GM12878 (cell line): ENCODE data around the gene SP2. TPM values are rescaled to one million over a fixed set of nuclear protein-coding genes. Genes with fewer than 3 reads are reported as not detected.

Source experiments
- ATAC-seq: fragments of 200-7000 bp; cut with Tn5 transposase; 3 replicates; pipeline ENCODE4 v1.9.1; 2020; ENCODE audit warnings: mild to moderate bottlenecking, moderate library complexity
- BruUV-seq: library from RNA; stranded (reverse); fragments of 400-500 nt; replicated peaks from 2 replicates; lab custom pipeline; 2021; lab: Mats Ljungman, UMichigan
- CTCF ChIA-PET: fragments of 300-600 bp; sonication (Branson Sonifier 250); formaldehyde crosslinking; extraction: SDS; loops from one replicate; lab custom pipeline; 2021; ENCODE audit warnings: inconsistent platforms; lab: Yijun Ruan, JAX
- POLR2A ChIA-PET: fragments of 350-600 bp; formaldehyde crosslinking; extraction: SDS; loops from one replicate; lab custom pipeline; 2021; ENCODE audit warnings: inconsistent platforms; lab: Charles Lee
- RAD21 ChIA-PET: fragments of 300-600 bp; sonication (Branson Sonifier 250); formaldehyde crosslinking; loops from one replicate; lab custom pipeline; 2023; ENCODE audit warnings: antibody characterized with exemption; ENCODE audit not compliant: unreplicated experiment; lab: Charles Lee
- SMC1A ChIA-PET: fragments of 300-600 bp; sonication (Branson Sonifier 250); formaldehyde crosslinking; loops from one replicate; lab custom pipeline; 2023; ENCODE audit not compliant: unreplicated experiment, uncharacterized antibody; lab: Charles Lee
- DNase-seq: peaks from one replicate; pipeline ENCODE4 v3.0.0-alpha.2; 2011; ENCODE audit warnings: low read depth, low spot score
- FAIRE-seq: peaks from 3 replicates; lab custom pipeline; 2011; peaks lifted over from hg19 to GRCh38; lab: Jason Lieb, UNC
- H2AFZ ChIP-seq: 2 replicates; pipeline ENCODE4 v1.6.0; 2011; ENCODE audit warnings: low read depth, low read length, control low read depth; ENCODE audit not compliant: control insufficient read depth
- H3K27ac ChIP-seq: 2 replicates; pipeline ENCODE4 v1.5.1; 2011; ENCODE audit warnings: control low read depth; ENCODE audit not compliant: control insufficient read depth, insufficient read depth
- H3K27me3 ChIP-seq, 2 experiments: replicated peaks in 1 of 2; 2 replicates each; pipeline versions ENCODE4 v1.6.0 to v1.6.1; 2011; ENCODE audit warnings: low read length in 1 of 2; ENCODE audit not compliant: control insufficient read depth in 2 of 2, insufficient read depth in 2 of 2
- H3K36me3 ChIP-seq, 2 experiments: 2 replicates each; pipeline ENCODE4 v1.5.1; 2011; ENCODE audit warnings: low read length in 1 of 2; ENCODE audit not compliant: control insufficient read depth in 2 of 2, insufficient read depth in 2 of 2
- H3K4me1 ChIP-seq: 2 replicates; pipeline ENCODE4 v1.6.1; 2011; ENCODE audit warnings: mild to moderate bottlenecking, low read length, moderate library complexity, mixed read lengths; ENCODE audit not compliant: control insufficient read depth, insufficient read depth
- H3K4me2 ChIP-seq: 2 replicates; pipeline ENCODE4 v1.6.0; 2011; ENCODE audit warnings: control low read depth; ENCODE audit not compliant: control insufficient read depth, insufficient read depth
- H3K4me3 ChIP-seq: fragments of 200-600 bp; sonication (generic); 2 replicates; pipeline ENCODE4 v1.5.1; 2016
- H3K79me2 ChIP-seq: 2 replicates; pipeline ENCODE4 v1.6.0; 2011; ENCODE audit warnings: low read length; ENCODE audit not compliant: control insufficient read depth, insufficient read depth
- H3K9ac ChIP-seq: 2 replicates; pipeline ENCODE4 v1.8.0; 2011; ENCODE audit warnings: low read length, control low read depth, mixed read lengths; ENCODE audit not compliant: control insufficient read depth, insufficient read depth
- H3K9me3 ChIP-seq: replicated peaks from 3 replicates; pipeline ENCODE4 v1.5.1; 2011; ENCODE audit warnings: mild to moderate bottlenecking, low read length; ENCODE audit not compliant: control insufficient read depth, insufficient read depth
- H4K20me1 ChIP-seq: 2 replicates; pipeline ENCODE4 v1.6.0; 2011; ENCODE audit not compliant: control insufficient read depth, insufficient read depth
- BACH1 ChIP-seq: fragments of 450-650 bp; IDR thresholded peaks from 2 replicates; pipeline ENCODE4 v1.6.1; 2017; ENCODE audit warnings: mild to moderate bottlenecking, borderline replicate concordance
- CBX5 ChIP-seq: sonication (generic); IDR thresholded peaks from 2 replicates; pipeline ENCODE4 v1.6.1; 2016; ENCODE audit warnings: low read depth, moderate library complexity, mild to moderate bottlenecking, inconsistent platforms
- CTCF ChIP-seq, 3 experiments: IDR thresholded peaks in 2 of 3; conservative IDR thresholded peaks in 1 of 3; 2 replicates each; pipeline ENCODE4 v1.5.1; 2011; ENCODE audit warnings: low read depth in 3 of 3, low read length in 3 of 3, mild to moderate bottlenecking in 3 of 3, control low read depth in 2 of 3, moderate library complexity in 2 of 3, inconsistent platforms in 1 of 3, mixed read lengths in 1 of 3; ENCODE audit not compliant: control insufficient read depth in 2 of 3, insufficient read depth in 1 of 3; ENCODE audit errors: extremely low read depth in 1 of 3
- EZH2 ChIP-seq: IDR thresholded peaks from 2 replicates; pipeline ENCODE4 v1.6.1; 2012; ENCODE audit warnings: low read depth, mild to moderate bottlenecking, control low read depth, inconsistent platforms, low read length, borderline replicate concordance; ENCODE audit not compliant: control insufficient read depth
- HDGF ChIP-seq: fragments of 450-650 bp; IDR thresholded peaks from 2 replicates; pipeline ENCODE4 v1.6.1; 2016; ENCODE audit warnings: antibody characterized with exemption
- MTA2 ChIP-seq: fragments of 450-650 bp; IDR thresholded peaks from 2 replicates; pipeline ENCODE4 v1.6.1; 2016; ENCODE audit warnings: low read depth, mild to moderate bottlenecking, moderate library complexity
- NFYA ChIP-seq: IDR thresholded peaks from 2 replicates; pipeline ENCODE4 v1.6.1; 2011; ENCODE audit warnings: low read depth, mild to moderate bottlenecking, low read length, improper control_type of control experiment, borderline replicate concordance
- SMAD1 ChIP-seq: fragments of 450-650 bp; IDR thresholded peaks from 2 replicates; pipeline ENCODE4 v1.6.1; 2018; ENCODE audit warnings: mild to moderate bottlenecking, low read depth; ENCODE audit not compliant: partially characterized antibody
- YY1 ChIP-seq: IDR thresholded peaks from 2 replicates; pipeline ENCODE4 v1.6.1; 2011; ENCODE audit warnings: low read depth, mild to moderate bottlenecking, low read length
- ZNF207 ChIP-seq: fragments of 450-650 bp; IDR thresholded peaks from 2 replicates; pipeline ENCODE4 v1.6.1; 2014; ENCODE audit warnings: antibody characterized with exemption, mild to moderate bottlenecking, borderline replicate concordance
- ZNF687 ChIP-seq: fragments of 450-650 bp; IDR thresholded peaks from 2 replicates; pipeline ENCODE4 v1.6.1; 2017; ENCODE audit warnings: mild to moderate bottlenecking, moderate library complexity
- WGBS: methylation state at CpG from one replicate; pipeline ENCODE4 v1.1.6; 2016; ENCODE audit warnings: low lambda C conversion rate; ENCODE audit not compliant: insufficient replicate concordance, insufficient coverage; ENCODE audit errors: missing lambda C conversion rate; 5-methylcytosine and 5-hydroxymethylcytosine counted together
- in situ Hi-C: fragments of 300-500 bp; cut with MboI; formaldehyde crosslinking; loops from 9 replicates; pipeline ENCODE4 v1.14.3; 2018; ENCODE audit warnings: mixed read lengths
- intact Hi-C: fragments of 100-400 bp; cut with micrococcal nuclease; formaldehyde crosslinking; loops from one replicate; pipeline ENCODE4 v1.14.2; 2022; ENCODE audit not compliant: unreplicated experiment
- polyA plus RNA-seq, 11 experiments: library from polyadenylated mRNA; depleted of rRNA in 4 of 11; unstranded in 6 of 11; stranded (reverse) in 5 of 11; fragments of >200 nt; fragmentation: Nextera tagmentation in 4 of 11; fragmentation: Illumina TruSeq in 1 of 11; extraction: Ambion mirVana in 4 of 11; extraction: Trizol in 1 of 11; gene quantifications; 1 replicate in 1 of 11; 2 replicates in 10 of 11; pipeline versions ENCODE4 v1.2.1 to v1.2.3, GENCODE V29; 2011 to 2016; ENCODE audit warnings: inconsistent platforms in 2 of 11, missing spikeins in 2 of 11, low read depth in 1 of 11
- total RNA-seq, 4 experiments: library from RNA; depleted of rRNA in 3 of 4; stranded (reverse); fragments of >200 nt in 3 of 4; fragmentation: Illumina TruSeq in 1 of 4; extraction: Trizol in 1 of 4; gene quantifications; 2 replicates each; pipeline versions ENCODE4 v1.2.1 to v1.2.3, GENCODE V29; 2013 to 2021
- TF ChIP-seq, protein P1 (sequence below): IDR thresholded peaks from 2 replicates; pipeline ENCODE4 v1.6.1; 2012; ENCODE audit warnings: low read depth, low read length, improper control_type of control experiment

SP2 gene
- total and polyA plus RNA-seq, 10 of the 15 experiments (the other 5 are each of a cell fraction or from before 2014, with no cell fraction given) = 1.2 to 19.1 (median 4.8) TPM

DNA sequence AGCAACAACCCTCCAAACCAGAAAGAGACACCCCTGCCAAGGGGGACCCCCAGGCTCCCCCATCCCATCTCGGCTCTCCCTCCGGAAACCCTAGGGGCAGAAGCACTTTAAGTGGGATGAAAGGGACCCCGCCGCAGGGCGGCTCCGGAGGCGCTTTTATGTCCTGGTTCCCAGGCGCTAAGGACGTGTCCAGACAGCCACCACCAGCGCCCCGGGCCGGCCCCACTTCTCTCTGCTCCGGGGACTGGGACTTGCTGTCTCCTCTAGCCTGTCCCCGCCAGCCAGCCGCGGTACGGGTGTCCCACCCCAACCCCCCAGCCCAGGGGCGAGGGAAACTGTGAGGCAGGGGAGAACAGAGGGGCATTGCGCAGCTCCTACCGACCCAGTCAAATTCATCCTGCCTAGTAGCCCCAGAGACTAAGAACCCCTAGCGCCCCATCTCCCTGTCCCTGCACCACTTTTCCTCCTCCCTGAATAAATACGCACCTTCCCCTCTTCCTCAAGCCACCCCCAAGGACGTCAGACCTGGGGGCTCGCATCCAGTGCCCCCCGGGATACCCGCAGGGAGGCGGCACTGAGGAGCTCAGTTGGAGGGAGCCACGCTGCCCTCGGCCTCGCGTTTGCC, 49.2 kb upstream of the SP2 start:
- no peak overlapping the region for H3K4me2 ChIP-seq
- H3K79me2 ChIP-seq = no peaks in the 10 kb centered on the region
- SMC1A ChIA-PET = interaction anchor here (1.2 to 13.1 kb wide), 2 partner anchors 42 to 123 kb away, joined by 3 to 231 read pairs; partner anchors contain the start of gene SP2
- no peak overlapping the region for H3K27ac ChIP-seq
- H2AFZ ChIP-seq = no peak overlapping the region
- TF ChIP-seq YY1 (no peak), BACH1 (no peak), MTA2 (no peak), CBX5 (no peak), ZNF207 (no peak), ZNF687 (no peak), EZH2 (no peak), HDGF (no peak), SMAD1 (no peak), NFYA (no peak), CTCF (IDR thresholded peaks at IDR 0.05 in 2 of 3, conservative IDR thresholded peaks at IDR 0.05 in 1 of 3; ENCODE audit: control insufficient read depth in 2 of 3, extremely low read depth in 1 of 3, insufficient read depth in 1 of 3, low read depth in 3 of 3, low read length in 3 of 3) (no peak)
- TF ChIP-seq, protein P1, sequence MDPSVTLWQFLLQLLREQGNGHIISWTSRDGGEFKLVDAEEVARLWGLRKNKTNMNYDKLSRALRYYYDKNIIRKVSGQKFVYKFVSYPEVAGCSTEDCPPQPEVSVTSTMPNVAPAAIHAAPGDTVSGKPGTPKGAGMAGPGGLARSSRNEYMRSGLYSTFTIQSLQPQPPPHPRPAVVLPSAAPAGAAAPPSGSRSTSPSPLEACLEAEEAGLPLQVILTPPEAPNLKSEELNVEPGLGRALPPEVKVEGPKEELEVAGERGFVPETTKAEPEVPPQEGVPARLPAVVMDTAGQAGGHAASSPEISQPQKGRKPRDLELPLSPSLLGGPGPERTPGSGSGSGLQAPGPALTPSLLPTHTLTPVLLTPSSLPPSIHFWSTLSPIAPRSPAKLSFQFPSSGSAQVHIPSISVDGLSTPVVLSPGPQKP = no peak
- RAD21 ChIA-PET = interaction anchor here (1.0 to 2.8 kb wide), 3 partner anchors 45 to 171 kb away, joined by 3 to 8 read pairs (median 6); no protein-coding TSS in a partner anchor
- H3K36me3 ChIP-seq = no peaks in the 10 kb centered on the region
- H3K9ac ChIP-seq = no peak overlapping the region
- peaks cover 12% of the 10 kb centered on the region for H3K4me1 ChIP-seq
- 13% methylated on average over 31 of the region's 31 CpGs for WGBS
- FAIRE-seq = no peak
- no peak for DNase-seq
- H3K27me3 ChIP-seq = peaks cover 17 to 23% of the 10 kb centered on the region in 2 experiments
- CTCF ChIA-PET = interaction anchor here (1.5 to 12.4 kb wide), 4 partner anchors 42 to 171 kb away, joined by 4 to 502 read pairs (median 44); partner anchors contain the start of gene SP2
- no peaks in the 10 kb centered on the region for H3K9me3 ChIP-seq
- no peak overlapping the region for H3K4me3 ChIP-seq
- POLR2A ChIA-PET = no interaction called here
- intact Hi-C loops (no loop called here), in situ Hi-C loops (loop anchor here (10.0 kb wide), 1 partner anchor 778 kb away; the partner anchor contains the start of gene HOXB9)
- ATAC-seq = no peak
- no peaks in the 10 kb centered on the region for H4K20me1 ChIP-seq
- no TSS peak for BruUV-seq
